Erythroblast (primary cell): ENCODE data around the gene RNF213.
"Not testable (repeated sequence)": the region's sequence is repeated elsewhere in the genome, so short reads cannot be mapped to it uniquely, and the experiment has no call there.

Experiments used
- GATA1 ChIP-seq: IDR thresholded peaks from 2 replicates; pipeline ENCODE4 v1.6.1; 2011; ENCODE audit warnings: low read depth, mild to moderate bottlenecking, control low read depth, low read length, moderate library complexity
- POLR2A ChIP-seq: IDR thresholded peaks from 2 replicates; pipeline ENCODE4 v1.6.1; 2011; ENCODE audit warnings: mild to moderate bottlenecking, low read length

DNA sequence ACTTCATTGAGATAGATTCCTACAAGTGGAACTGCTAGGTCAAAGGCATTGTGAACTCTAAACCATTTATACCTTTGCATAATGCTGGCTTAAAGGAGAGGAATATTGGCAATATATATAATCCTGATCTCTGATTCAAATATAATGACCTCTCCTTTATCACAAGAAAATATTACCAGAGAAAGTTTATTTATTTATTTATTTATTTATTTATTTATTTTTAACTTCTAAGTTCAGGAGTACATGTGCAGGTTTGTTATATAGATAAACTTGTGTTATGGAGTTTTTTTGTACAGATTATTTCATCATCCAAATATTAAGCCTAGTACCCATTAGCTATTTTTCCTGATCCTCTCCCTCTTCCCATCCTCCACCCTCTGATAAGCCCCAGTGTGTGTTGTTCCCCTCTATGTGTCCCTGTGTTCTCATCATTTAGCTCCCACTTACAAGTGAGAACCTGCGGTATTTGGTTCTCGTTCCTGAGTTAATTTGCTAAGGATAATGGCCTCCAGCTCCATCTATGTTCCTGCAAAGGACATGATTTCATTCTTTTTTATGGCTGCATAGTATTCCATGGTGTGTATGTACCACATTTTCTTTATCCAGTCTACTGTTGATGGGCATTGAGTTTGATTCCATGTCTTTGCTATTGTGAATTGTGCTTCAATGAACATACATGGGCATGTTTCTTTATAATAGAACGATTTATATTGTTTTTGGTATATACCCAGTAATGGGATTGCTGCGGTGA, 38.9 kb downstream of the RNF213 start:
- not testable (repeated sequence) for TF ChIP-seq POLR2A, GATA1
